IMR-90 (cell line): ENCODE results near the gene ADGRD1. TPM values are rescaled to one million over a fixed set of nuclear protein-coding genes. Genes with fewer than 3 reads are reported as not detected.

ENCODE experiments used
- ATAC-seq: fragments of 200-7000 bp; cut with Tn5 transposase; 2 replicates; pipeline ENCODE4 v1.9.1; 2020; ENCODE audit warnings: low read depth, mild to moderate bottlenecking, moderate library complexity
- BruUV-seq: library from RNA; stranded (reverse); fragments of 400-500 nt; replicated peaks from 2 replicates; lab custom pipeline; 2021; lab: Mats Ljungman, UMichigan
- CTCF ChIA-PET: fragments of 300-600 bp; formaldehyde crosslinking; extraction: SDS; loops from one replicate; lab custom pipeline; 2021; ENCODE audit warnings: antibody characterized with exemption; lab: Yijun Ruan, JAX
- POLR2A ChIA-PET: fragments of 300-600 bp; sonication (Branson Sonifier 250); formaldehyde crosslinking; loops from one replicate; lab custom pipeline; 2022; ENCODE audit warnings: antibody characterized with exemption; ENCODE audit not compliant: unreplicated experiment; lab: Charles Lee
- DNase-seq: peaks from one replicate; pipeline ENCODE4 v3.0.0; 2013
- H2AFZ ChIP-seq: replicated peaks from 2 replicates; pipeline ENCODE3; 2013; ENCODE audit warnings: low read length, mild to moderate bottlenecking; ENCODE audit not compliant: poor library complexity
- H2AK5ac ChIP-seq: 2 replicates; pipeline ENCODE4 v1.6.1; 2013; ENCODE audit warnings: low read depth, low read length, inconsistent platforms
- H2AK9ac ChIP-seq: replicated peaks from 2 replicates; pipeline ENCODE3; 2013; ENCODE audit warnings: mild to moderate bottlenecking, low read depth, low read length, moderate library complexity; ENCODE audit not compliant: poor library complexity
- H2BK120ac ChIP-seq: 2 replicates; pipeline ENCODE4 v1.6.1; 2013; ENCODE audit warnings: low read depth, low read length, inconsistent platforms
- H2BK15ac ChIP-seq: 3 replicates; pipeline ENCODE4 v1.6.1; 2013; ENCODE audit warnings: low read depth, low read length, inconsistent platforms
- H2BK20ac ChIP-seq: 2 replicates; pipeline ENCODE4 v1.6.1; 2013; ENCODE audit warnings: low read depth, mild to moderate bottlenecking, inconsistent platforms, low read length, moderate library complexity
- H2BK5ac ChIP-seq: 2 replicates; pipeline ENCODE4 v1.6.1; 2013; ENCODE audit warnings: mild to moderate bottlenecking, low read depth, low read length, inconsistent platforms; ENCODE audit not compliant: poor library complexity, severe bottlenecking
- H3K14ac ChIP-seq: replicated peaks from 2 replicates; pipeline ENCODE4 v1.6.1; 2013; ENCODE audit warnings: low read depth, low read length, inconsistent platforms
- H3K18ac ChIP-seq: 2 replicates; pipeline ENCODE4 v1.6.1; 2013; ENCODE audit warnings: low read depth, low read length, control low read depth
- H3K23ac ChIP-seq: 2 replicates; pipeline ENCODE4 v1.6.1; 2013; ENCODE audit warnings: low read depth, low read length, inconsistent platforms
- H3K27ac ChIP-seq: 2 replicates; pipeline ENCODE4 v1.5.1; 2013; ENCODE audit warnings: mild to moderate bottlenecking, control low read depth, low read length; ENCODE audit not compliant: insufficient read depth
- H3K27me3 ChIP-seq: 2 replicates; pipeline ENCODE4 v1.6.1; 2013; ENCODE audit warnings: low read length; ENCODE audit not compliant: control insufficient read depth, insufficient read depth
- H3K36me3 ChIP-seq: 2 replicates; pipeline ENCODE4 v1.6.1; 2013; ENCODE audit warnings: low read length, mixed read lengths; ENCODE audit not compliant: control insufficient read depth, insufficient read depth
- H3K4ac ChIP-seq: 2 replicates; pipeline ENCODE4 v1.6.1; 2013; ENCODE audit warnings: low read depth, low read length, inconsistent platforms
- H3K4me1 ChIP-seq: 2 replicates; pipeline ENCODE4 v1.6.1; 2013; ENCODE audit warnings: low read length, mixed read lengths; ENCODE audit not compliant: control insufficient read depth, insufficient read depth
- H3K4me2 ChIP-seq: 2 replicates; pipeline ENCODE4 v1.6.1; 2013; ENCODE audit warnings: low read depth, mild to moderate bottlenecking, control low read depth, low read length, moderate library complexity
- H3K4me3 ChIP-seq: 2 replicates; pipeline ENCODE4 v1.5.1; 2013; ENCODE audit warnings: low read depth, mild to moderate bottlenecking, control low read depth, low read length, moderate library complexity; ENCODE audit not compliant: insufficient read depth
- H3K56ac ChIP-seq: 2 replicates; pipeline ENCODE4 v1.6.1; 2013; ENCODE audit warnings: low read length, inconsistent platforms; ENCODE audit not compliant: insufficient read depth; ENCODE audit errors: extremely low read depth
- H3K79me1 ChIP-seq, 2 experiments: 2 replicates each; pipeline ENCODE4 v1.6.1; 2013; ENCODE audit warnings: low read length in 2 of 2, inconsistent platforms in 1 of 2, low read depth in 1 of 2
- H3K9ac ChIP-seq: 2 replicates; pipeline ENCODE4 v1.6.1; 2013; ENCODE audit warnings: low read depth, low read length, control low read depth
- H3K9me1 ChIP-seq: 2 replicates; pipeline ENCODE4 v1.6.1; 2013; ENCODE audit warnings: low read length, inconsistent platforms; ENCODE audit not compliant: insufficient read depth
- H3K9me3 ChIP-seq: 2 replicates; pipeline ENCODE4 v1.6.1; 2013; ENCODE audit warnings: low read length; ENCODE audit not compliant: control insufficient read depth, insufficient read depth
- H4K20me1 ChIP-seq: 2 replicates; pipeline ENCODE4 v1.6.1; 2013; ENCODE audit warnings: low read length, inconsistent platforms; ENCODE audit not compliant: insufficient read depth
- H4K5ac ChIP-seq: 2 replicates; pipeline ENCODE4 v1.6.1; 2013; ENCODE audit warnings: mild to moderate bottlenecking, low read depth, low read length, control low read depth
- H4K8ac ChIP-seq, 2 experiments: 2 replicates each; pipeline ENCODE4 v1.6.1; 2013; ENCODE audit warnings: low read depth in 2 of 2, low read length in 2 of 2, control low read depth in 1 of 2, inconsistent platforms in 1 of 2
- H4K91ac ChIP-seq: 2 replicates; pipeline ENCODE4 v1.6.1; 2013; ENCODE audit warnings: low read depth, low read length, inconsistent platforms; ENCODE audit not compliant: insufficient read depth
- BHLHE40 ChIP-seq: fragments of 150-350 bp; IDR thresholded peaks from 2 replicates; pipeline ENCODE4 v1.6.1; 2016; ENCODE audit warnings: mild to moderate bottlenecking, low read depth, low read length
- CTCF ChIP-seq: conservative IDR thresholded peaks from 2 replicates; pipeline ENCODE4 v1.5.1; 2012; ENCODE audit warnings: mild to moderate bottlenecking, low read depth, low read length, improper control_type of control experiment
- FOS ChIP-seq: fragments of 150-350 bp; IDR thresholded peaks from 2 replicates; pipeline ENCODE4 v1.6.1; 2016; ENCODE audit warnings: low read depth, low read length
- MAFK ChIP-seq: IDR thresholded peaks from 2 replicates; pipeline ENCODE4 v1.6.1; 2012; ENCODE audit warnings: low read depth, low read length, improper control_type of control experiment
- MAZ ChIP-seq: IDR thresholded peaks from 2 replicates; pipeline ENCODE4 v1.6.1; 2012; ENCODE audit warnings: low read depth, mild to moderate bottlenecking, low read length, improper control_type of control experiment, moderate library complexity, borderline replicate concordance
- MXI1 ChIP-seq: IDR thresholded peaks from 2 replicates; pipeline ENCODE4 v1.6.1; 2012; ENCODE audit warnings: low read depth, mild to moderate bottlenecking, low read length, moderate library complexity, borderline replicate concordance
- NFE2L2 ChIP-seq: fragments of 150-350 bp; IDR thresholded peaks from 2 replicates; pipeline ENCODE4 v1.6.1; 2016; ENCODE audit warnings: low read depth, mild to moderate bottlenecking, low read length
- POLR2A ChIP-seq: IDR thresholded peaks from 2 replicates; pipeline ENCODE4 v1.6.1; 2012; ENCODE audit warnings: mild to moderate bottlenecking, low read depth, low read length
- RAD21 ChIP-seq: IDR thresholded peaks from 2 replicates; pipeline ENCODE4 v1.6.1; 2012; ENCODE audit warnings: low read length, improper control_type of control experiment
- RCOR1 ChIP-seq: IDR thresholded peaks from 2 replicates; pipeline ENCODE4 v1.6.1; 2012; ENCODE audit warnings: mild to moderate bottlenecking, low read length, improper control_type of control experiment; ENCODE audit not compliant: insufficient replicate concordance
- RFX5 ChIP-seq: IDR thresholded peaks from 2 replicates; pipeline ENCODE4 v1.8.0; 2012; ENCODE audit warnings: low read depth, mild to moderate bottlenecking, low read length, moderate library complexity
- WGBS, 2 experiments: methylation state at CpG; one replicate each; pipeline versions ENCODE4 v1.1.5 to v1.1.7; 2013; ENCODE audit warnings: missing lambda C conversion rate in 2 of 2; ENCODE audit not compliant: insufficient read length in 1 of 2; ENCODE audit errors: extremely low coverage in 2 of 2; 5-methylcytosine and 5-hydroxymethylcytosine counted together
- dilution Hi-C: fragments of 300-500 bp; cut with HindIII; formaldehyde crosslinking; loops from one replicate; pipeline ENCODE4 v1.14.3; 2018; ENCODE audit warnings: low sequenced_read_pairs; ENCODE audit not compliant: unreplicated experiment
- in situ Hi-C: fragments of 300-500 bp; cut with MboI; formaldehyde crosslinking; loops from 3 replicates; pipeline ENCODE4 v1.14.3; 2019; ENCODE audit warnings: low sequenced_read_pairs, inconsistent platforms, mixed read lengths
- intact Hi-C: fragments of 100-400 bp; cut with micrococcal nuclease; formaldehyde crosslinking; loops from 2 replicates; pipeline ENCODE4 v1.10.0; 2022
- polyA plus RNA-seq, 3 experiments: library from polyadenylated mRNA; depleted of rRNA; stranded (reverse); fragments of >200 nt; gene quantifications; 2 replicates each; pipeline ENCODE4 v1.2.3, GENCODE V29; 2012; ENCODE audit warnings: low replicate concordance in 1 of 3
- total RNA-seq: library from RNA; depleted of rRNA; stranded (reverse); fragments of >200 nt; gene quantifications from 2 replicates; pipeline ENCODE4 v1.2.3, GENCODE V29; 2012

Gene ADGRD1
- total and polyA plus RNA-seq, 2 of the 4 experiments (the other 2 are of a cell fraction): not detected

GRCh38 chr12:131041216-131041967 is 87.7 kb downstream of the ADGRD1 start:
- Histone ChIP-seq H4K5ac (no peak overlapping the region), H3K4me1 (no peaks in the 10 kb centered on the region), H3K79me1 (no peaks in the 10 kb centered on the region), H4K20me1 (no peaks in the 10 kb centered on the region), H3K27me3 (no peaks in the 10 kb centered on the region), H3K4me3 (no peak overlapping the region), H3K23ac (no peak overlapping the region), H4K91ac (no peak overlapping the region), H3K18ac (no peak overlapping the region), H4K8ac (no peak overlapping the region), H3K9me3 (peaks cover 50% of the 10 kb centered on the region), H2BK5ac (no peak overlapping the region), H2BK20ac (no peak overlapping the region), H2AK5ac (no peak overlapping the region), H3K14ac (no peak overlapping the region), H2BK15ac (no peak overlapping the region), H2AFZ (no peak overlapping the region), H3K4me2 (no peak overlapping the region), H3K27ac (no peak overlapping the region), H3K56ac (no peak overlapping the region), H2AK9ac (no peak overlapping the region), H2BK120ac (no peak overlapping the region), H3K9me1 (no peaks in the 10 kb centered on the region), H3K9ac (no peak overlapping the region), H3K4ac (no peak overlapping the region), H3K36me3 (no peaks in the 10 kb centered on the region)
- 71% methylated on average over 5 of the region's 20 CpGs; no CpG with 5 or more reads in 1 of the 2 experiments for WGBS, 2 experiments
- ChIA-PET POLR2A (no interaction called here), CTCF (no interaction called here)
- ATAC-seq (no peak), DNase-seq (no peak)
- dilution Hi-C loops: no loop called here
- in situ Hi-C loops: no loop called here
- no TSS peak for BruUV-seq
- TF ChIP-seq NFE2L2: no peak
- TF ChIP-seq BHLHE40: no peak
- TF ChIP-seq RCOR1: no peak
- no peak for TF ChIP-seq MAFK
- TF ChIP-seq MXI1: no peak
- TF ChIP-seq RFX5: no peak
- TF ChIP-seq POLR2A: no peak
- TF ChIP-seq MAZ: no peak
- TF ChIP-seq CTCF: no peak
- no peak for TF ChIP-seq RAD21
- TF ChIP-seq FOS: no peak
- intact Hi-C loops: no loop called here
